Mesodermal cell (in vitro differentiated cells): ENCODE measurements around the gene LRRC36.

Experiments used
- H3K27ac ChIP-seq: 2 replicates; pipeline ENCODE4 v1.7.0; 2013; ENCODE audit warnings: mild to moderate bottlenecking, low read depth, low read length, moderate library complexity; ENCODE audit not compliant: severe bottlenecking
- H3K36me3 ChIP-seq: 2 replicates; pipeline ENCODE4 v1.7.1; 2013; ENCODE audit warnings: mild to moderate bottlenecking, low read length, moderate library complexity; ENCODE audit not compliant: control insufficient read depth, insufficient read depth
- H3K4me1 ChIP-seq: one replicate; pipeline ENCODE4 v1.7.1; 2013; ENCODE audit warnings: mild to moderate bottlenecking, low read length; ENCODE audit not compliant: insufficient read depth, control insufficient read depth, poor library complexity, severe bottlenecking
- H3K4me3 ChIP-seq: 2 replicates; pipeline ENCODE4 v1.7.0; 2013; ENCODE audit warnings: low read length, control low read depth, mild to moderate bottlenecking; ENCODE audit not compliant: insufficient read depth, poor library complexity, severe bottlenecking; ENCODE audit errors: extremely low read depth
- H3K9me3 ChIP-seq: 2 replicates; pipeline ENCODE4 v1.7.1; 2013; ENCODE audit warnings: mild to moderate bottlenecking, low read length, moderate library complexity; ENCODE audit not compliant: control insufficient read depth
- WGBS, 2 experiments: methylation state at CpG; one replicate each; pipeline ENCODE4 v1.1.5; 2013; ENCODE audit warnings: missing lambda C conversion rate in 2 of 2; ENCODE audit not compliant: insufficient coverage in 2 of 2; 5-methylcytosine and 5-hydroxymethylcytosine counted together

The LRRC36 gene

GRCh38 chr16:67317853-67318252 lies 8.8 kb upstream of the LRRC36 start:
- H3K4me3 ChIP-seq = no peak overlapping the region
- no peak overlapping the region for H3K27ac ChIP-seq
- no peaks in the 10 kb centered on the region for H3K9me3 ChIP-seq
- no peaks in the 10 kb centered on the region for H3K4me1 ChIP-seq
- H3K36me3 ChIP-seq = no peaks in the 10 kb centered on the region

DNA sequence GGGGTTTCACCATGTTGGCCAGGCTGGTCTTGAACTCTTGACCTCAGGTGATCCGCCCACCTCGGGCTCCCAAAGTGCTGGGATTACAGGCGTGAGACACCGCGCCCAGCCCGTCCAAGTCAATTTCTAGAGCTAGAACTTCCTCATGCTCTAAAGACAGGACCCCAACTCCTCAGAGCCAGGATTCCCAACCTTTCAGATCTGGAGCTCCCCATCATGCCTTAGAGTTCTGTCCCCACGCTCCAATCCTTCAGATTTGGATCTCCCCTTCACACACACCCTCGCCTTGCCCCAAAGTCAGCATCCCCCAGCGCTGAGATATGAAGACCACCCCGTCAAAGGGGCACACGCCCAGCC lies 522 bp upstream of the LRRC36 start:
- H3K27ac ChIP-seq = no peak overlapping the region
- no peaks in the 10 kb centered on the region for H3K9me3 ChIP-seq
- H3K4me1 ChIP-seq = peaks cover 3% of the 10 kb centered on the region
- no peaks in the 10 kb centered on the region for H3K36me3 ChIP-seq
- peak overlapping the region; percentile 38 for H3K4me3 ChIP-seq
- 62 to 81% methylated on average over 9 to 10 of the region's 11 CpGs for WGBS, 2 experiments

- WGBS, 2 experiments = 92 to 96% methylated on average over 2 of the region's 3 CpGs
- H3K4me3 ChIP-seq = no peak overlapping the region
- H3K4me1 ChIP-seq = peaks cover 3% of the 10 kb centered on the region
These were observed 1.1 kb downstream of the LRRC36 start for GRCh38 chr16:67327743-67328142.

DNA sequence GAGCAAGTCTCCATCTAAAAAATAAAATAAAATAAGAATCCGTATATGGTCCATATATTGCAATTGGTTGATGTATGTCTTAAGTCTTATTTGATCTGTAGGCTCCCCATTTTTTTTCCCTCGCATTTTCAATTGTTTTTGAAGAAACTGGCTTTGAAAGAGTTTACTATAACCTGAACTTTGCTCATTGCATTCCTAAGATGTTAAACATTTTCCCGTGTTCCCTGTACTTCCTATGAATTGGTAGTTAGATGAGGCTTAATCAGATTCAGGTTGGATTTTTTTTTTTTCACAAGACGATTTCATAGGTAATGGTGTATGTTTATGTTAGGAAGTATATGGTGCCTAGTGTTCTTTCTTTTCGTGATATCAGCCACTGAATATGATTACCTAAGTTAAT lies 3.3 kb downstream of the LRRC36 start:
- H3K36me3 ChIP-seq = no peaks in the 10 kb centered on the region
- H3K27ac ChIP-seq = no peak overlapping the region
- WGBS, 2 experiments = 73 to 100% methylated on average over 2 of the region's 5 CpGs
- no peak overlapping the region for H3K4me3 ChIP-seq
- no peaks in the 10 kb centered on the region for H3K9me3 ChIP-seq
- H3K4me1 ChIP-seq = peaks cover 3% of the 10 kb centered on the region

More at GRCh38 chr16:67327743-67328142, 1.1 kb downstream of the LRRC36 start:
- H3K9me3 ChIP-seq = no peaks in the 10 kb centered on the region
- H3K36me3 ChIP-seq = no peaks in the 10 kb centered on the region
- H3K27ac ChIP-seq = no peak overlapping the region

DNA sequence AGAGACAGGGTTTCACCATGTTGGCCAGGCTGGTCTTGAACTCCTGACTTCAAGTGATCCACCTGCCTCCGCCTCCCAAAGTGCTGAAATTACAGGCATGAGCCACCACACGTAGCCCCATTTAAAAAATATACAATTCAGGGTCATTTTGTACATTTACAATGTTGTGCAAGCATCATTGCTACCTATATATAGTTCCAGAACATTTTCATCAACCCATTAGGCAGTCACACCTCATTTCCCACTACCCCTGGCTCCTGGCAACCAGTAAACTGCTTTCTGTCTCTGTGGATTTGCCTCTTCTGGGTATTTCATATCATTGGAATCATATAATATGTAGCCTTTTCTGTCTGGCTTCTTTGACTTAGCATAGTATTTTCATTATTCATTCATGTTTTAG lies 6.7 kb downstream of the LRRC36 start:
- H3K27ac ChIP-seq = no peak overlapping the region
- no peaks in the 10 kb centered on the region for H3K4me1 ChIP-seq
- H3K9me3 ChIP-seq = no peaks in the 10 kb centered on the region
- no peaks in the 10 kb centered on the region for H3K36me3 ChIP-seq
- no peak overlapping the region for H3K4me3 ChIP-seq
- WGBS, 2 experiments = no CpG with 5 or more reads among the region's 2 CpGs

- Histone ChIP-seq H3K36me3 (no peaks in the 10 kb centered on the region), H3K4me3 (no peak overlapping the region), H3K4me1 (no peaks in the 10 kb centered on the region), H3K9me3 (no peaks in the 10 kb centered on the region), H3K27ac (no peak overlapping the region)
- no CpG with 5 or more reads among the region's 1 CpG for WGBS, 2 experiments
These were observed 9.5 kb downstream of the LRRC36 start for GRCh38 chr16:67336116-67336515.

DNA sequence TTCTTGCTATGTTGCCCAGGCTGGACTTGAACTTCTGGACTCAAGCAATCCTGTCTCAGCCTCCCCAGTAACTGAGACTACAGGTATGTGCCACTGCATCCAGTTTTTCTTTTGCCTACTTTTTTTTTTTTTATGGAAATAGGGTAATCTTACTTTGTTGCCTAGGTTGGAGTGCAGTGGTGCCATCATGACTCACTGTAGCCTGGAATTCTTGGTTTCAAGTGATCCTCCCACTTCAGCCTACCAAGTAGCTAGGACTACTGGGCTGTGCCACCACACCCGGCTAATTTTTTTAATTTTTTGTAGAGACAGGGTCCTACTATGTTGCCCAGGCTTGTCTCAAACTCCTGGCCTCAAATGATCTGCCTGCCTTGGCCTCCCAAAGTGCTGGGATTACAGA lies 10.0 kb downstream of the LRRC36 start:
- whole genome bisulfite sequencing, 2 experiments = 71 to 86% methylated on average over 1 of the region's 1 CpG
- Histone ChIP-seq H3K9me3 (no peaks in the 10 kb centered on the region), H3K4me1 (no peaks in the 10 kb centered on the region), H3K36me3 (no peaks in the 10 kb centered on the region), H3K4me3 (no peak overlapping the region), H3K27ac (no peak overlapping the region)

DNA sequence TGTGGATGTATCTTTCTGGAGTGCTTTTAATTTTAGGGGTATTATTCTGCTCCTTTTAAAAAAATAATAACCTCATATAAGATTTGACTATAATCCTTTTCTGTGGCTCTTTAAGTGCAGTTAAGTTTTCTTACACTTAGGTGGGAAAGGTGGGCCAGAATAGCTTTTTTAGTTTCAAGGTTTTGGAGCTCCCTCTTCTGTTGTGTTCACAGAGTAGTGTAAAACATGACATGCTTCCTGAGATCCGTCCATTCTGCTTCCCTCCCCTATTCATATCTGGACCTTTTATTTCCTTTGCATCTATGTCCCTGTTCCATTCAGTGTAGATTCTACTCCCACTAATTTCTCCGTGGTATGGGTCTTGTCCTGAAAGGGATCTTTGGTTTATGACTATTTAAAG lies 12.8 kb downstream of the LRRC36 start:
- no peaks in the 10 kb centered on the region for H3K9me3 ChIP-seq
- no CpG with 5 or more reads among the region's 2 CpGs for WGBS, 2 experiments

DNA sequence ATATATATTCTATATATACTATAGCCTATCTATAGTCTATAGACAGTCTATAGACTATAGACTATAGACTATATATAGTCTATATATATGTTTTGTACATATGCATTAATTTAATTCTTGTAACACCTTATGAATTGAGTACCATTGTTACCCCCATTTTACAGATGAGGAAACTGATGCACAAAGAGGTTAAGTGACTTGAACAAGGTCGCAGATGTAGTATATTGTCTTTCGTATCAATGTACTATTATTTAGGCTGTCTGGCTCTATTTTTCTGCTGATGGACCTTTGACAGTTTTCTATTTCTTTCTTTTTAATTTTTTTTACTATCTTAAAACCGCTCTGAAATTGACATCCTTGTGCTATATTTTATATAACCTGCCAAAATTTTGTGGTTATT lies 14.6 kb downstream of the LRRC36 start:
- Histone ChIP-seq H3K36me3 (no peaks in the 10 kb centered on the region), H3K4me3 (no peak overlapping the region), H3K4me1 (no peaks in the 10 kb centered on the region), H3K27ac (no peak overlapping the region), H3K9me3 (no peaks in the 10 kb centered on the region)
- WGBS, 2 experiments = no CpG with 5 or more reads among the region's 3 CpGs

More for the DNA sequence above, 12.8 kb downstream of the LRRC36 start:
- Histone ChIP-seq H3K4me3 (no peak overlapping the region), H3K27ac (no peak overlapping the region), H3K36me3 (no peaks in the 10 kb centered on the region), H3K4me1 (no peaks in the 10 kb centered on the region)

GRCh38 chr16:67342616-67343015 lies 16.0 kb downstream of the LRRC36 start:
- no peak overlapping the region for H3K4me3 ChIP-seq
- no peak overlapping the region for H3K27ac ChIP-seq
- no peaks in the 10 kb centered on the region for H3K36me3 ChIP-seq
- H3K9me3 ChIP-seq = no peaks in the 10 kb centered on the region
- H3K4me1 ChIP-seq = no peaks in the 10 kb centered on the region
- 93 to 100% methylated on average over 4 of the region's 4 CpGs for WGBS, 2 experiments

DNA sequence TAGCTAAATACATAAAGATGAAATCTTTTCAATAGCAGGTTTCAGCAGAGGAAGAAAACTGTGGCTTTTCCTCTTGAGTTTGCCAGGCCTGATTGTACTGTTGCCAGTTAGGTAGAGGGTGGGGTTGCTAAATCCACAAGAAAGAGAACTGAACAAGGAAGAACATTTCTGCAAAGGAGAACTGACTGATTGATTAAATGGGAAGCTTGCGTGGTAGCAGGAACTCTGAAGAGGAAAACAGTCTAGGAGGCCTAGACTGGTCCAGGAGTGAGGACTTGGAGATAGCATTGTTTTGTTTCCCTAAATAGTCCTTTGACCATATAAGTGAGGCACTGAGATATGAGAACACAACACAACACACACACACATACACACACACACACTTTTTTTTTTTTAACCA lies 18.8 kb downstream of the LRRC36 start:
- Histone ChIP-seq H3K27ac (no peak overlapping the region), H3K36me3 (no peaks in the 10 kb centered on the region), H3K9me3 (no peaks in the 10 kb centered on the region), H3K4me3 (no peak overlapping the region), H3K4me1 (no peaks in the 10 kb centered on the region)
- 67 to 83% methylated on average over 1 of the region's 1 CpG for WGBS, 2 experiments

- Histone ChIP-seq H3K9me3 (no peaks in the 10 kb centered on the region), H3K36me3 (no peaks in the 10 kb centered on the region), H3K4me3 (no peak overlapping the region), H3K27ac (no peak overlapping the region), H3K4me1 (no peaks in the 10 kb centered on the region)
- no CpG with 5 or more reads among the region's 3 CpGs for WGBS, 2 experiments
These were observed 19.7 kb downstream of the LRRC36 start for GRCh38 chr16:67346341-67346740.
